Caco-2 (cell line): Measurements from ENCODE around the gene WNT2B. TPM values are rescaled to one million over a fixed set of nuclear protein-coding genes. Genes with fewer than 3 reads are reported as not detected.
"Not testable (repeated sequence)": the region's sequence is repeated elsewhere in the genome, so short reads cannot be mapped to it uniquely, and the experiment has no call there.

Source experiments
- BruUV-seq: library from RNA; stranded (reverse); fragments of 400-500 nt; replicated peaks from 2 replicates; lab custom pipeline; 2021; lab: Mats Ljungman, UMichigan
- CTCF ChIA-PET: fragments of 300-600 bp; sonication (Branson Sonifier 250); formaldehyde crosslinking; loops from one replicate; lab custom pipeline; 2022; ENCODE audit warnings: antibody characterized with exemption; lab: Charles Lee
- POLR2A ChIA-PET: fragments of 300-600 bp; sonication (Branson Sonifier 250); formaldehyde crosslinking; loops from one replicate; lab custom pipeline; 2022; ENCODE audit warnings: antibody characterized with exemption; lab: Charles Lee
- DNase-seq, 2 experiments: peaks; one replicate each; pipeline versions ENCODE4 v3.0.0 to v3.0.0-alpha.2; 2020 to 2022
- H3K27me3 ChIP-seq: replicated peaks from 2 replicates; pipeline ENCODE4 v1.6.0; 2011; ENCODE audit warnings: low read length; ENCODE audit not compliant: control insufficient read depth, insufficient read depth
- H3K36me3 ChIP-seq: 2 replicates; pipeline ENCODE4 v1.5.1; 2011; ENCODE audit warnings: low read length; ENCODE audit not compliant: control insufficient read depth, insufficient read depth
- H3K4me1 ChIP-seq: fragments of 250-450 bp; sonication (Bioruptor Pico); 2 replicates; pipeline ENCODE4 v1.5.1; 2020; ENCODE audit warnings: mild to moderate bottlenecking
- H3K4me3 ChIP-seq: 2 replicates; pipeline ENCODE4 v1.5.1; 2011; ENCODE audit warnings: low read depth, mild to moderate bottlenecking, control low read depth, low read length
- H3K9me3 ChIP-seq: fragments of 250-450 bp; sonication (Bioruptor Pico); 2 replicates; pipeline ENCODE4 v1.5.1; 2020; ENCODE audit warnings: mild to moderate bottlenecking, moderate library complexity
- H3K27ac Mint-ChIP-seq: one replicate; pipeline ENCODE4 v1.8.0; 2022; ENCODE audit warnings: mixed read lengths; ENCODE audit not compliant: unreplicated experiment
- H3K27me3 Mint-ChIP-seq: one replicate; pipeline ENCODE4 v1.8.0; 2022; ENCODE audit warnings: mixed read lengths; ENCODE audit not compliant: insufficient read depth, unreplicated experiment
- H3K36me3 Mint-ChIP-seq: one replicate; pipeline ENCODE4 v1.8.0; 2022; ENCODE audit warnings: mild to moderate bottlenecking, mixed read lengths; ENCODE audit not compliant: insufficient read depth, unreplicated experiment
- H3K4me1 Mint-ChIP-seq: one replicate; pipeline ENCODE4 v1.8.0; 2022; ENCODE audit warnings: low read depth, mixed read lengths; ENCODE audit not compliant: unreplicated experiment
- H3K4me3 Mint-ChIP-seq: one replicate; pipeline ENCODE4 v1.8.0; 2022; ENCODE audit warnings: mild to moderate bottlenecking, moderate library complexity, mixed read lengths; ENCODE audit not compliant: unreplicated experiment
- H3K9me3 Mint-ChIP-seq: one replicate; pipeline ENCODE4 v1.8.0; 2022; ENCODE audit warnings: mixed read lengths; ENCODE audit not compliant: unreplicated experiment
- CTCF ChIP-seq, 2 experiments: fragments of 200-600 bp in 1 of 2; IDR thresholded peaks; 1 replicate in 1 of 2; 2 replicates in 1 of 2; pipeline versions ENCODE4 v1.5.1 to v1.8.0; 2011 to 2022; ENCODE audit warnings: antibody characterized with exemption in 1 of 2, control low read depth in 1 of 2, inconsistent platforms in 1 of 2, low read depth in 1 of 2, low read length in 1 of 2, mild to moderate bottlenecking in 1 of 2, moderate library complexity in 1 of 2; ENCODE audit not compliant: insufficient read depth in 1 of 2, severe bottlenecking in 1 of 2, unreplicated experiment in 1 of 2
- intact Hi-C: fragments of 100-400 bp; cut with micrococcal nuclease; formaldehyde crosslinking; loops from one replicate; pipeline ENCODE4 v1.10.0; 2022; ENCODE audit not compliant: unreplicated experiment
- total RNA-seq: library from RNA; stranded (reverse); gene quantifications from 2 replicates; pipeline ENCODE4 v1.2.3, GENCODE V29; 2022

Gene WNT2B
- total RNA-seq, 1 experiment from 2014 or later, result 0.70 TPM

GRCh38 chr1:112472142-112472541 lies 36.6 kb upstream of the WNT2B start:
- CTCF ChIA-PET, result interaction anchor here (0.6 kb wide), 1 partner anchor 316 kb away, joined by 3 read pairs; no protein-coding TSS in a partner anchor
- POLR2A ChIA-PET, result no interaction called here
- no peak for DNase-seq
- intact Hi-C loops, result no loop called here
- TF ChIP-seq CTCF (IDR thresholded peaks at IDR 0.05; ENCODE audit: insufficient read depth in 1 of 2, low read depth in 1 of 2, low read length in 1 of 2, severe bottlenecking in 1 of 2, unreplicated experiment in 1 of 2), result no peak
- Histone ChIP-seq H3K9me3 (no peaks in the 10 kb centered on the region), H3K36me3 (no peaks in the 10 kb centered on the region), H3K4me3 (no peak overlapping the region), H3K4me1 (no peaks in the 10 kb centered on the region), H3K27me3 (no peaks in the 10 kb centered on the region)
- Mint-ChIP-seq H3K9me3 (peaks cover 5% of the 10 kb centered on the region), H3K27ac (no peak overlapping the region), H3K4me1 (no peaks in the 10 kb centered on the region), H3K4me3 (no peak overlapping the region), H3K36me3 (no peaks in the 10 kb centered on the region), H3K27me3 (no peaks in the 10 kb centered on the region)
- BruUV-seq, result no TSS peak

GRCh38 chr1:112477550-112477949 lies 31.2 kb upstream of the WNT2B start:
- POLR2A ChIA-PET, result no interaction called here
- no peaks in the 10 kb centered on the region for H3K36me3 Mint-ChIP-seq
- intact Hi-C loops, result no loop called here
- H3K9me3 Mint-ChIP-seq, result peaks cover 18% of the 10 kb centered on the region
- no TSS peak for BruUV-seq
- no peaks in the 10 kb centered on the region for H3K9me3 ChIP-seq
- no peaks in the 10 kb centered on the region for H3K27me3 Mint-ChIP-seq
- TF ChIP-seq CTCF (IDR thresholded peaks at IDR 0.05; ENCODE audit: insufficient read depth in 1 of 2, low read depth in 1 of 2, low read length in 1 of 2, severe bottlenecking in 1 of 2, unreplicated experiment in 1 of 2), result no peak
- H3K4me1 Mint-ChIP-seq, result no peaks in the 10 kb centered on the region
- H3K27ac Mint-ChIP-seq, result no peak overlapping the region
- no peaks in the 10 kb centered on the region for H3K27me3 ChIP-seq
- H3K4me3 ChIP-seq, result no peak overlapping the region
- DNase-seq, result no peak
- H3K4me1 ChIP-seq, result no peaks in the 10 kb centered on the region
- H3K4me3 Mint-ChIP-seq, result no peak overlapping the region
- CTCF ChIA-PET, result no interaction called here
- no peaks in the 10 kb centered on the region for H3K36me3 ChIP-seq

GRCh38 chr1:112478314-112478713 lies 30.5 kb upstream of the WNT2B start:
- H3K9me3 Mint-ChIP-seq, result peaks cover 18% of the 10 kb centered on the region
- Histone ChIP-seq H3K9me3 (no peaks in the 10 kb centered on the region), H3K4me1 (no peaks in the 10 kb centered on the region), H3K4me3 (no peak overlapping the region), H3K27me3 (no peaks in the 10 kb centered on the region), H3K36me3 (no peaks in the 10 kb centered on the region)
- ChIA-PET CTCF (no interaction called here), POLR2A (no interaction called here)
- intact Hi-C loops, result no loop called here
- H3K36me3 Mint-ChIP-seq, result no peaks in the 10 kb centered on the region
- no peak for TF ChIP-seq CTCF (IDR thresholded peaks at IDR 0.05; ENCODE audit: insufficient read depth in 1 of 2, low read depth in 1 of 2, low read length in 1 of 2, severe bottlenecking in 1 of 2, unreplicated experiment in 1 of 2)
- H3K27ac Mint-ChIP-seq, result no peak overlapping the region
- BruUV-seq, result no TSS peak
- DNase-seq, result no peak
- no peak overlapping the region for H3K4me3 Mint-ChIP-seq
- H3K4me1 Mint-ChIP-seq, result no peaks in the 10 kb centered on the region
- H3K27me3 Mint-ChIP-seq, result peaks cover 2% of the 10 kb centered on the region

GRCh38 chr1:112486063-112486462 lies 22.7 kb upstream of the WNT2B start:
- POLR2A ChIA-PET, H3K27me3 ChIP-seq, H3K27me3 Mint-ChIP-seq, H3K9me3 ChIP-seq, H3K4me3 Mint-ChIP-seq, H3K4me1 ChIP-seq, H3K4me3 ChIP-seq, H3K9me3 Mint-ChIP-seq, H3K27ac Mint-ChIP-seq, H3K36me3 ChIP-seq, H3K4me1 Mint-ChIP-seq, CTCF ChIA-PET, DNase-seq, intact Hi-C loops, H3K36me3 Mint-ChIP-seq, BruUV-seq: not testable (repeated sequence)

GRCh38 chr1:112487686-112488085 lies 21.1 kb upstream of the WNT2B start:
- H3K36me3 Mint-ChIP-seq, H3K4me1 ChIP-seq, H3K27me3 Mint-ChIP-seq, intact Hi-C loops, H3K9me3 ChIP-seq, POLR2A ChIA-PET, H3K4me3 ChIP-seq, H3K27ac Mint-ChIP-seq, CTCF ChIA-PET, H3K27me3 ChIP-seq, H3K9me3 Mint-ChIP-seq, BruUV-seq, H3K4me3 Mint-ChIP-seq, DNase-seq, H3K4me1 Mint-ChIP-seq, H3K36me3 ChIP-seq: not testable (repeated sequence)
